LNCaP clone FGC (cell line): Measurements from ENCODE around the gene TEAD3.
"Not testable (repeated sequence)": the region's sequence is repeated elsewhere in the genome, so short reads cannot be mapped to it uniquely, and the experiment has no call there.

Experiments
- DNase-seq: peaks from one replicate; pipeline ENCODE4 v3.0.0-alpha.2; 2011; ENCODE audit warnings: low read depth
- H3K4me3 ChIP-seq: 2 replicates; pipeline ENCODE4 v1.5.1; 2011; ENCODE audit warnings: mild to moderate bottlenecking, low read depth, low read length, control low read depth
- CTCF ChIP-seq: IDR thresholded peaks from 2 replicates; pipeline ENCODE4 v1.5.1; 2012; ENCODE audit warnings: mild to moderate bottlenecking; ENCODE audit not compliant: control insufficient read depth, insufficient read depth; ENCODE audit errors: extremely low read depth

The TEAD3 gene

GRCh38 chr6:35496841-35497570, at the start of gene TEAD3:
TEAD3 (minus strand) TSS chr6:35497079.
- DNase-seq: no peak
- TF ChIP-seq CTCF: peak; percentile 23; the same call in 1 of the 2 replicates
- H3K4me3 ChIP-seq: peak within 1 kb of the TSS; percentile 69

GRCh38 chr6:35544769-35545361, 48.0 kb upstream of the TEAD3 start:
- no peak overlapping the region for H3K4me3 ChIP-seq
- no peak for DNase-seq
- no peak for TF ChIP-seq CTCF

- TF ChIP-seq CTCF: no peak
- H3K4me3 ChIP-seq: no peak overlapping the region
- DNase-seq: no peak
Measured at GRCh38 chr6:35543459-35544193, 46.7 kb upstream of the TEAD3 start.

GRCh38 chr6:35541836-35542235, 45.0 kb upstream of the TEAD3 start:
- no peak overlapping the region for H3K4me3 ChIP-seq
- no peak for TF ChIP-seq CTCF
- DNase-seq: no peak

DNA sequence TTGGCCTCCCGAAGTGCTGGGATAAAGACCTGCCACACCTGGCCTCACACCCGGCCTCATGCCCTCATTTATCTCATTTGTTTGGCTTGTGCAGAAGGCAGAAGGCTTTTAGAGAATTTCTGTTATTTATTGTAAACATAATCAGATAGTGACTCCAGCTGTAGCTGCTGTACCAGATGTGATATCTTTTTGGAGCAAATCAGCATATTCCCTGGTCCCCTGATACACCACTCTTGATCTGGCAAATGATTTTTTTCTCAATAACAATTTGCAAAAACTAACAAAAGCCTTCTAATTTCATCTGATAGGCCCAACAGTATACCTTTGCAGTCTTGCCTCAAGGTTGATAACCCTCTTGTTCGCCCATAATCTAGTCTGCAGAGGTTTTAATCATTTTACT, 42.3 kb upstream of the TEAD3 start:
- no peak for DNase-seq
- no peak overlapping the region for H3K4me3 ChIP-seq
- TF ChIP-seq CTCF: no peak

DNA sequence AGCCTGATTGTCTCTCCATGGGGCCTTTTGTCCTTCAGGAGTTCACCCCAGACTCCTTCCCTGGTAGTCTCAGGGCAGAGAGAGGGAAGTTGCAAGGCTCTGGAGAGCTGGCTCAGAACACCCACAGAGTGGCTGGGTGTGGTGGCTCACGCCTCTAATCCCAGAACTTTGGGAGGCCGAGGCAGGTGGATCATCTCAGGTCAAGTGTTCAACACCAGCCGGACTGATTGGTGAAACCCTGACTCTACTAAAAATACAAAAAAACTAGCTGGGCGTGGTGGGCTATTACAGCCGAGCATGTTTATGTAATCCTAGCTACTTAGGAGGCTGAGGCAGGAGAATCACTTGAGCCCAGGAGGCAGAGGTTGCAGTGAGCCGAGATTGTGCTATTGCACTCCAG, 39.0 kb upstream of the TEAD3 start:
- H3K4me3 ChIP-seq, DNase-seq: not testable (repeated sequence)

DNA sequence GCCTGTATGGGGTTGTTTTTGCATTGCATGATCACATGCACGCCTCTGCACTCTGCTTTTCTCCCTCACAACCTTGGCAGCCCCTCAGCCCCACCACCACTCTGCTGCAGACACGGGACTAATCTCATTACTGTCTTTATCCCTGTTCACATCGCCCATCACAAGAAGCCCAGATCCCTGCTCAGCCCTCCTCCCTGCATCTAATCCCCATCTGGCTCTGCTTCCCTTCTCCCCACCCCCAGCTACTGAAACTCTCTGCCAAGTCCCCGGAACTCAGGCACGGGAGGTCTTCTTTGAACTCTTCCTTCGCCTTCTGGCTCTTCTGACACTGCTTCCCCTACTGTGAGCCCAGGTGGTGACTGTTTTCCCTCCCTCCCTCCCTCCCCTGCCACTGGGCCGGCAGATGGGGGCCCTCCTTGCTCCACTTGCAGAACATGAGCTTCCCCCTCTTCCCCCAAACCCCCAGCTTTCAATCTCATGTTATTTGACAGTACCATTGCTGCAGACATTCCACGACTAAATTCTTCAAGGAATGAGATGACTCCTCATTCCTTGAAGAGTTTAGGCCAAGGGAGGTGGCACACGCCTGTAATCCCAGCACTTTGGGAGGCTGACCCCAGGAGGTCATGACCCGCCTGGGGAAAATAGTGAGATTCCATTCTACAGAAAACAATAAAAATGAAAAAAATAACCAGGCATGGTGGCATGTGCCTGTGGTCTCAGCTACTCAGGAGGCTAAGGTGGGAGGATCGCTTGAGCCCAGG, 37.7 kb upstream of the TEAD3 start:
- no peak for DNase-seq
- H3K4me3 ChIP-seq: no peak overlapping the region
- no peak for TF ChIP-seq CTCF
